CD4-positive, alpha-beta T cell treated with Interleukin-10 for 1 hour (primary cell): Measurements from ENCODE around the gene SRGAP1.
"Not testable (repeated sequence)": the region's sequence is repeated elsewhere in the genome, so short reads cannot be mapped to it uniquely, and the experiment has no call there.

ENCODE experiments used
- DNase-seq: peaks from one replicate; pipeline ENCODE4 v3.0.0-alpha.2; 2020

SRGAP1 gene

DNA sequence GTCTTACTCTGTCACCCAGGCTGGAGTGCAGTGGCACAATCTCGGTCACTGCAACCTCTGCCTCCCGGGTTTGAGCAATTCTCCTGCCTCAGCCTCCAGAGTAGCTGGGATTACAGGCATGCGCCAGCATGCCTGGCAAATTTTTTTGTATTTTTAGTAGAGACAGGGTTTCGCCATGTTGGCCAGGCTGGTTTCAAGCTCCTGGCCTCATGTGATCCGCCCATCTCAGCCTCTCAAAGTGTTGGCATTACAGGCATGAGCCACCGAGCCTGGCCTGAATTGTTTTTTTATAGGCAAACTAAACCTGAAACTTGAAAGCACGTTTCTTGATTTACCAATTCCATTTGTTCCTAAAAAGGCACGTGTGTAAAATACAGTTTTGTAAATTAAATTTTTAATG, 173.6 kb downstream of the SRGAP1 start:
- not testable (repeated sequence) for DNase-seq

DNA sequence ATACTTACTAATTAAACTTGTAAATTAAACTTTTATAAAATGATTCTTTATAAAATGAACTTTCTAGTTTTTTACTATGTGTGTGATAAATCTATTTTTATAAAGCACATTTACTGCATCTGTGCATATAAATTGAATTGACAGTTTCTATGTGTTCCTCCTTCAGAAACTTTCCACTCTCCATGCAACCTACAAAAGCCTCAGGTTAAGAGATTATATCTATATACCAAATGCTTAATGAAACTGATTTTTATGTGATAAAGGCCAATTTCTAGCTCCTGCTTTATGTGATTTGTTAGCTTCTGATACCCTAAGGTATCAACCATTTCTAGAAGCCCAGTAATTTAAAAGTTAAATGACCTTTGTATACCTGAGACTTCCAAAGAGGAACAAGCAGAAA, 174.0 kb downstream of the SRGAP1 start:
- no peak for DNase-seq

DNA sequence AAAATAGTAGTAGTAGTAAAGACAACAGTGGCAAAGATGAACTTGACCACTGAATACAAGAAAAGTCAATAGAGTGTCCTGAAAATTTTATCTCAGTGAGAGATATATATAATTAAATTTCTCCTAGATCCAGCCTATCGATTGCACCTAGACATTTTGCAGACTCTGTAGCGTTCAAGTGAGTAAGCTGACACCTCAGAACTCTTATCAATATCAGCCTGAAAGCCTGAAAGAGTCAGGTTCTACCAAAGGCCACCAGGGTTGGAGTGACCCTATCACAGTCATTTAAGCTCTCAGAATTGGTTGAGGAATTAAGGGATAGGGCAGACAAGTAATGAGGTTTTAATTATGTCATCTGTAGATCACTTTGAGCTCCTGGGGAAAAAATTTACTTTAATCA, 174.6 kb downstream of the SRGAP1 start:
- DNase-seq = no peak

DNA sequence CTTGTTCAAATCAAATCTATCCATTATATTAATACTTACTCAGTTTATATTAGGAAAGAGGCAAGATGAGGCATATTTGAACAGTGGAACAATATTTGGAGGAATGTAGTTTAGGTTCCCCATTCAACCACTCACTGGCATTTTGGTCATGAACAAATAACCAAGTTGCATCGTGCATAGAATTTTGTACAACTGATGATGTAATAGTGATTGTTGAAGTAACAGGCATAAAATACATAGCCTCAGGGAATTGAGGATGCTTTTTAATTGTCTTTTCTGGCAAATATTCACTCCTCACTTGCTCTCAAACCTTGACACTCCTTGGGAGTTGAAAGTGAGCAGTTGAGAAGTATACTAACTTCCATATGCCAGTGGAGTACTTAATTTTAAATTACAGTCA, 175.2 kb downstream of the SRGAP1 start:
- DNase-seq = no peak

DNA sequence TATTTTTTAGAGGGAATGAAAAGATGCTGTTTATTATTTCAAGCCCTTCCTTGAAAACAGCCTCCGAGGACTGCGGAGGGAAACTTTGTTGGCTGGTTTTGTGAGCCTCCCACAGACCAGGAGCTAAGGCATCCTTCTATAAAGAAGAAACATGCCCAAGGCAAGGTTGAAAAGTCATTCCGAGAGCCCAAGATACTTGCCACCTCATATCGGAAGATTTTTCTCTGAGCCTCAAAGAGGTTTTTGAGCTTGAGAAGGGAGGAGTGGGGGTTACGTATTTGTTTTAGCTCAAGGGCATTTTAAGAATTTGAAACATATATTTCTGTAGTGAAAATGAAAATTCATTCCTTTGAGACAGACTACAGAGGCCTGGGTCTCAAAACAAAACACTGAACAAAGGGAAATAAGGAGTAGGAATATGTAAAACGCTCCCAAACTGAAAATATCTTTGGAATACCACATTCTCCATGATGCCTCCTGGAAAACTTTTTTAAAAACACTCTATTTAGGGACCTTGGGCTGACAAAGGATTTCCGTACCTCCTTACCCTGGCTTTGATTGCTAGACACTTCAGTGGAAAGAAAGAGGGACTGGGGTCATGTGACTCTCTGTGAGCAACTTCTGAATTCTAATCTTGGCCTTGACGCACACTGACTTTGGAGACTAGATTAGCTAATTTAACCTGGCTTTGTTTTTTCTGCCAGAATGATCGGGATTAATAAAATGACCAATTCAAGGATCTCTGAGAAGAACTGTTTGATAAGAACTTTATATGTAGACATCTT, 180.9 kb downstream of the SRGAP1 start:
- no peak for DNase-seq

DNA sequence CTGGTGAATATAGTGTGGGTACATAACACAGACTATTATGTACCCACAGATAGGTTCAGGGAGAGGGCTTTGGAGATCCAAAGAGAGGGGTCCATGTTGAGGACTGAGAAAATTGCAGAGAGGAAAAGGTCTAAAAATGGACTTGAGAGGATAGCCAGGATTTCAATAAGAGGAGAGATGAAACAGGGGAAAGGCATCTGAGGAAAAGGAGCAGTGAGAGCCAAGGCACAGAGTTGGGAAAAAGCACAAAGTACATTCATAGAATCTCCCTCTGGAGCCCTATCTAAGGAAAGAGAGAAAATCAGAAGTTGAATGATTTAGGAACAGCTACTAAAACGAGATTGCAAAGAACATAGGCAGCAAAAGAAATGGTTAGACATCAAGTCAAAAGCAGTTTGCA, 182.8 kb downstream of the SRGAP1 start:
- no peak for DNase-seq

DNA sequence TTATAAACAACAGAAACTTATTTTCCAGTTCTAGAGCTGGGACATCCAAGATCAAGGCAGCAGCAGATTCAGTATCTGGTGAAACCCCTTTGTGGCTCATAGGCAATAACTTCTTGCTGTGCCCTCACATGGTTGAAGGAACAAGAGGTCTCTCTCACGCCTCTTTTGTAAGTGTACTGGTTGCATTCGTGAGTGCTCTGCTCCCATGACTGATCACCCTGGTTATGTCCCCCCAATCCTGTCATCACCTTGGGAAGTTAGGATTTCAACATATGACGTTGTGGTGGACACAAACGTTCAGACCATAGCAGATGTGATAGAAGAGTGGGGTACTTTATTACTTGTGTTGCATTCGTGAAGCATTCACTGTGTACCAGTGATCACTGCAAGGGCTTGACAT, 184.0 kb downstream of the SRGAP1 start:
- DNase-seq = no peak

DNA sequence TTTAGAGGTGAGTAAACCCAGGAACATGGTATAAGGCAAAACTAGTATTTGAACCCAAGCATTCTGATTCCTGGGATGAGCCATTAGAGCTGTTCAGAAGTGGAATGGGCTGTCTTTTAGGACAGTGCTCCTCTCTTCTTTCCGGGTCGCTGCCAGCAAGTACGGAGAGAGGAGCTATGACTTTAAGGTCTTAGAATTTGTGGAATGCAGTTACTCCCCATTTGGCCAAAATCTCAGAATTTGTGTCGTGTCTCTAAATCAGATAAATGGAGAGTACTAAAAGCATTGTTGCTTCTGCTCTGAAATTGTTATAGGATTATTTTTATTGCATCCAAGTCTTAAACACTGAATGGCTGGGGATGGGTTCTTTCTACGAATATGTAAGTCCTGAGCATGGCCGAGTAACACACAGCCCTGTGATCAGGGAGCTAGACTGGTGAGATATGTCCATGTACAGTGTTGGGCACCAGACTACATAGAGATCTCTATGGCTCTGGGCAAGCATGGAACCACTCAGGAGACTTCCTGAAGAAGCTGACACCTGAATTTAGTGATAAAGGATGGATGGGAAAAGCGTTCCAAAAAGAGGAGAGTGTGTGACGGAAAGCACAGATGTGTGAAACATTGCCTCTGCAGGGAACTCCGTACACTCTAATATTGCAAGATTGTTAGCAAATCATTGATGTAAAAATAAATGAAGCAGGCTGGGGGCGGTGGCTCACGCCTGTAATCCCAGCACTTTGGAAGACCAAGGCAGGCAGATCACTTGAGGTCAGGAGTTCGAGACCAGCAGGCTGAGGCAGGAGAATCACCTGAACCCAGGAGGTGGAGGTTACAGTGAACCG, 184.7 kb downstream of the SRGAP1 start:
- no peak for DNase-seq

DNA sequence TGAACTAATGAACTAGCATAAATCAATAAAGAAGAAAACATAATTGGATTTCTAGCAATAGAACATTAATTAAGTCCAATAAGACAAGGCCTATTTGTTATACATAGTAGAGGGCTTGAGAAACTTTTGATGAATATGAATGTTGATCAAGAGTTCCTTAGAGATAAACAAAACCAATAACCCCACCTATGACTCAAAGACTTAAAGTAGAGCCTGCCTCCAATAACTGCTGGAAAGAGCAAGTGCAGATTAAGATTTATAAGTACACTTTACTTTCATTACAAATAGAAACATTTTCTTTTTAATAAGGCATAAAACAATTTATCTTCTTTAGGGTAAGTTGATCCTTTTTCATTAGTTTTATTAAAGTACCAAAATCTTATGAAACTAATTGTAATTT, 185.7 kb downstream of the SRGAP1 start:
- no peak for DNase-seq

DNA sequence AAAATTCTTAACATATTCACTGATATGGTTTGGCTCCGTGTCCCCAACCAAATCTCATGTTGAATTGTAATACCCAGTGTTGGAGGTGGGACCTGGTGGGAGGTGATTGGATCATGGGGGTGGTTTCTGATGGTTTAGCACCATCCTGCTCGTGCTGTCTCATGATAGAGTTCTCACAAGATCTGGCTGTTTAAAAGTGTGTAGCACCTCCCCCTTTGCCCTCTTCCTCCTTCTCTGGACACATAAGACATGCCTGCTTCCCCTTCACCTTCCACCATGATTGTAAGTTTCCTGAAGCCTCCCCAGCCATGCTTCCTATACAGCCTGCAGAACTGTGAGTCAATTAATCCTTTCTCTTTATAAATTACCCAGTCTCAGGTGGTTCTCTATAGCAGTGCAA, 189.6 kb downstream of the SRGAP1 start:
- not testable (repeated sequence) for DNase-seq

DNA sequence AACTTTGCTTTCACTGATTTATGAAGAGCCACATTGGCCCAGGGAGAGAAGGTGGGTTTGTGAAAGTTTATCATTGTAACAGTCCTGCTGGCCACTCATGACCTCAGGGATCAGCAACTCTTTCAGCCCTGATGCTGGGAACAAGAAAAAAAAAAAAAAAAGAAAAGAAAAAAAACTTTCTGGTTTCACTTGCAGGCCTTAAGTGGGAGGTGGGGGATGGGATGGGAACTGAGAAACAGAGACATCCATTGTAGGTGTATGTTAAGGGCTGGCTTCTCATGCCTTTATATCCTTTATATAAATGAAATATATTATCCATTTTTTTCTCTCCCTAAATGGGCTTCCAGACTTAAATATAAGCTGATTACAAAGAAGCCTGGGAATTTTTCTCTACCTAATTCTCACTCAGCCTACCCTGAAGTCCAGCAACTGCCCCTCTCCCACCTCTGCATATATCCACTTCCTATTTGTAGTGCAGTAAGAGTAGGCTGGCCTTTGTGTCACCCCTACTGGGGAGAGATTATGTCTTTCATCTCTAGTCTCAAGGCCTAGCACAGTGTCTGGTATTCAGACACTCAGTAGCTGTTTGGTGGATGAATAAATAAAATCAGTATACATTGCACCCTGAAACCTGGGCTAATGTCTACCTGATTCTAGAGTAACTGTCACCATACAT, 190.5 kb downstream of the SRGAP1 start:
- DNase-seq = no peak

DNA sequence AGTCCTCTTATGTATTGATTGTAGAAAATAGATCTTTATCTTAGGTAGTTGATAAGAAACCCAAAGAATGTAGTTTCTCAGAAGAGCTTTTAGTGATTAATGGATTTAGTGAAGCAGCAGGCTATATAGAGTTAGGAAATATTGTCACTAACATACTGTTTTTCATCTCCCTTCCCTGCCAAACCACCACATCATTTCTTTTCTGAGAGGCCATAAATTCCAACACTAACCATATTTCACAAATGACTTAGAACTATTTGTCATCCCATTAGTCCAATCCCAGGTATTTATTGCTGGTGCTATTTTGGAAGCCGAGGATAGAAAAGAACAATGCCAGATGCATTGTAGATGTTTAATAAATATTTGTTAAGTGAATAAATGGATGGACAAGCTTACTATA, 191.9 kb downstream of the SRGAP1 start:
- DNase-seq = no peak

DNA sequence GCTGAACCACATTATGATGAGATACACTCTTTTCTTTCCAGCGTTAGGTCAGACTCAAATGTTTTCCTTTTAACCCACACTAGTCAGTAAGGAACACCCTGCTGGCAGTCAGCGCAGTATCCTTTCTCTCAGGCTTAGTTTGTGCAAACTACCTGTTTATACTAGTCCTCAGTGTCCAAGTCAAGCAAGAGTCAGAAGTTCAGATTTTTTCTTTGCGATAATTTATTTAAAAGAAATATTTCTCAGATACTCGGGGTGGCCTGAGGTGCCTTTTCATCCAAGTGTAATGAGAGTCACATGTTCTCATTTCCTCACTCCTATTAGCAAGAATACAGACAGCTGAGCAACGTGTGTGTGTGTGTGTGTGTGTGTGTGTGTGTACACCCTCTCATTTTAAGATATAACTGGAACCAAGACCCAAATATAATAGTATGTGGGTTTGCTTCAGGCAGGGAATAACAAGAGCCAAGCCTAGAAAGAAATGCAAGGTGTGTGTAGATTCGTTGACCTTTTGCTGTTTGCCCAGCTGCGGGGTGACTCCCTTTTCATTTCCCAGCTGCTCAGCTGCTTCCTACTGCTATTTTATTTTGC, 194.9 kb downstream of the SRGAP1 start:
- no peak for DNase-seq

DNA sequence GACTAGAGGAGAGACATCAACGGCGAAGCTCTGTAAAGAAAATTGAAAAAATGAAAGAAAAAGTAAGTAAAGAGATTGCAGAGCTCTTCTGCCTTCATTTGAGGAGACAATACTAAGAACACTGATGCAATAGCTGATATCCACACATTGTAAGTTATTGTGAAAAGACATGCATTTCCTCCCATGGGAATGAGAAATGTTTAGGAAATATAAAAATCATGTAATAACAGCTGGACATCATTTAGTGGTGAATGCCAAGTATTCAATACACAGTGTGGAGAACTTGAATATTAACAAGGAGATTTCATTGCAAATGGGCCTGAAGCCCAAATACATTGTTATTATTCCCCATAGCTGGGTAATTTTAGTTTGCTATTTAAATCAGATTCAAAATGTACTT, 198.4 kb downstream of the SRGAP1 start:
- no peak for DNase-seq

DNA sequence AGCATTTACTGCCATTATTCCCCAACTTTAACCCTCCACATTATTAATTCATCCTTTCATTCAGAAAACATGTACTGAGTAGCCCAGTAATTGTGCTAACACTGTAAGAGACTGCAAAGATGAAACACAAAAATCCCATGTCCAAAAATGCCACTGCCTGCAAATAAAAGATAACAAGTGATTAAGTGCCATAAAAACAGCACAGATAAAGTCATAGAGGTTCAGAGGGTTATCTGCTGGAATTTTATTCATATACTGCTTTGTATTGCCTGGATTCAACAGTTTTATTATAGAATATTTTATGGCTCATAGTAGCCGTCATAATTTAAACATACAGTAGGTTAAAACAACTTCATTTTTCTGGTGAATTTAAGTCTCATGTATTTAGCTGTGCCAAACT, 199.7 kb downstream of the SRGAP1 start:
- no peak for DNase-seq

DNA sequence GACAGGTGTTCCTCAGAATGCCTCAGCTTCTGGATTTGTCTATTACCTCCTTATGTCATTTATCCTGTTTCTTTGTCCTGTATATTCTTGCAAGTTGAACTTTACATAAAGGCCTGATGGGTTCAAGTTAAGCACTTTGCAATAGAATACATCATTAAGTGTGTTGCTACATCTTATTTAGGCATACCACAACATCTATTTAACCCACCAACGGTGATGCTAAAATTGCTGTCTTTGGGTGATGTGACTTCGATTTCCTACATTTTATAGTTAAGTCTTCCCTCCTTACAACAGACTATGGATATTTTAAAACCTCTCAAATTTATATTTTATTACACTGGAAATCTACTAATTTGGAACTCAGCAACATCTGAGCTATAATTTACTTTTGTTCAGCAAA, 206.6 kb downstream of the SRGAP1 start:
- DNase-seq = no peak

DNA sequence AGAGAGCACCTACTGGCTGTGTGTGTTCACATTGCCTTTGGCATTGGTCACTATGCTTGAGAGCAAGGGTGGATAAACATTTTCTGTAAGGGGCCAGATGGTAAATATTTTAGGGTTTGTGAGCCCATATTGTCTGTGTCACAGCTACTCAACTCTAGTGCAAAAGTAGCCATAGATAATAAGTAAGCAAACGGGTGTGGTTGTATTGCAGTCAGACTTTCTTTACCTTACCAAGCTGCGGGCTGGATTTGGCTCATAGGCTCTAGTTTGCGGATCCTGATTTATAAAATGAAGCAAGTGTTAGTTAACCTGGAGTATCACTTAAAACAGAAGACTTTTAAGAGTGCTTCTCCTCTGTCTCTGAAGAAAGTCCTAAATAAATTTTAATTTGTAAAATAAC, 208.6 kb downstream of the SRGAP1 start:
- no peak for DNase-seq

DNA sequence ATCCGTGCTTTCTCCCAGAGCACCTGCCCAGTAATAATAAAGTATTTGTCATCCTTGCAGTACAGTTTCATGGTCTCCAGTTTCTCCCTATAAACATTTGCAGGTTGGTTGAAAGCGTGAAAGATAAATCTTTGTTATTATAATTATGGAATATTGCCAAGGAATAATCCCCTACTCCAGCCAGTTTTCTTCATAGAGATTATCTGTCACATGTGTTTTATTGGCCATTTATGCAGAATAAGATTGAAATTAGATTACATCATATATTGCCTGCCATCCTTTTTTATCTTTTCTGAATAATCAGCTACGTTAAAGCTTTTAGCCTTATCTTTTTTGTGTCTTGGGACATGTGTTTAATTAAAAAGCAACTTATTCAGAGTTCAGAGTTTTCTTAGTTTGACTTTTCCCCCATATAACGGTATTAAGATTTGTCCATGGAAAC, 209.6 kb downstream of the SRGAP1 start:
- no peak for DNase-seq

DNA sequence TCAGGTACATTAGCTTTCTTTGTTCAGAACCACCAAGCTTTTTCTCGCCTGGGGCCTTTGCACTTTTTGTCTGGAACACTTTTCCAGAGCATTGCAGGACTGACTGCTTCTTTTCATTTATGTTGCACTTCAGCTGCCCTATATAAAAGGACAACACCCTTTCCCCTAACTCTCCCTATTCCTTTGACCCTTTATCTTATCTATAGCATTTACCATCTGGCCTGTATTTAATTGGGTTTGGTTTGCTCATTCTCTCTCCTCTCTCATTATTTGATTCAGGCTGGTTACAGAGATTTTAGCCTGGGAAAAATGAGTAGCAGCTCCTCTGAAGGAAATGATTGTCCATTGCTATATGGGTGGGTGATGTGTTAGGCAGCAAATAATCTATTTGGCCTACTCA, 212.2 kb downstream of the SRGAP1 start:
- DNase-seq = no peak

DNA sequence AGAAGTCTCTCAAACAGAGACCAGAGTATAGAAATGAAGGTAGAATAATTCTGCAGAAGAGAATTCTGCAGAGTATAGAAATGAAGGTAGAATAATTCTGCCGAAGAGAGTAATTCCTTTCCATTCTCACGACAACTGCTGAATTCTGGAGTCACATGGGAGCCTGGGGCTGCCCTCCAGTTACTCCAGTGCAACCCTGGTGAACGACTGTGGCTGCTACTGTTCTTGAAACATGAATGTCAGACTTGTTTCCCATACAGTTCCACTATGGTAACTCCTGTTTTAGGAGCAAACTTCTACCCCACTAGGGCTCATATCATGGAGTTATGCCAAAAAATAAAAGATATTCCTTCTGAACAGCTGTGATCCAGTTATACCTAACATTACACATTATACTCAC, 213.2 kb downstream of the SRGAP1 start:
- DNase-seq = no peak

DNA sequence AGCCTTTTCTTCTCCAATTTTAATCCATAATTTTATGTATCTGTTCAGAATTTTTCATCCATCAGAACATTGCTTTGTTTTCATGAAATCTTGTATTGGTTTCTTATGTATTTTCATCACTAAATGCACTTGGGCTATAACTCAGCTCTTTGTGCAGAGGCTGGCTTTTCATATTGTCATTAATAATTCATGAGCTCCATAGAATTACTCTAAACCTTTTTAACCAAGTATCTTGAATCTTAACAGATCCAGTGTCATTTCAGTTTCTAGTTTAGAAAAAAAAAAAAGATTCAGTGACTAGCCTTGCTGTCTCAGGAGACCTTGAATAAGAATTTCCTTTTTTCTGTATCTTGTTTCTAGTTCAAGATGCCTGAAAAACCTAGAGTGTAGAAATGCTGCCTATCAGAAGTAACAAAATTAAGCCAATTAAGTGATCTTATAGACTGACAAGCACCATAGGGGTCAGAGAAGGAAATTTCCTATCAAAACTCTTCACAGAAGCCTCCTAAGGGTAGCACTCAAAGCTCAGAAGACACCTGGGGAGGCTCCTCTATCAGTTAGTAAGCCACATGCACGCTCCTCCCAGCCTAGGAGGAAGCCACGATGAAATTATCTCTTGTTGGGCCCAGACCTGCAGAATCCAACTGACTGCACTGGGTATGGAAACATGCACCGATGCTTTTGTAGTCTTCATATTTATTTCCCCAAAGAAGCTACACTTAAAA, 214.2 kb downstream of the SRGAP1 start:
- no peak for DNase-seq

DNA sequence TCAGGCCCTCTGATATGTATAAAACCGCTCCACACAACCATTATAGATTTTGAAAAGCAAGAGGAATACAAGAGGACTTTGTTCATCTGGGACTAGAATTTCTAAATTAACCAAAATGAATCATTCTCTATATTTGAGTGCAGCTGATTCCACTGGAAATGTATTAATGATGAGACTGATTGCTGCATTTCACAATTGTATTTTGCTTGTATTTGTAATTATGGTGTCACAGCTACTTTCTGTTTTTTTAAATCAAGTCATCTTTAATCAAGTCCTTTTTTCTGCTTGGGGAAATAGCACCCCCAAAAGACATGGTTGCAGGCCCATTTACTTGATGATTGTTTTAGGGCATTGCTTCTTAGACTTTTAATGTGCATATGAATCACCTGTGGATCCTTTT, 215.2 kb downstream of the SRGAP1 start:
- DNase-seq = no peak
